NT2/D1 (cell line): ENCODE results near the gene CDK11A.
"Not testable (repeated sequence)": the region's sequence is repeated elsewhere in the genome, so short reads cannot be mapped to it uniquely, and the experiment has no call there.

Source experiments
- DNase-seq: peaks from one replicate; pipeline ENCODE4 v3.0.0-alpha.2; 2011; ENCODE audit warnings: low read depth, low spot score
- H3K27me3 ChIP-seq: 2 replicates; pipeline ENCODE4 v1.6.0; 2011; ENCODE audit warnings: mild to moderate bottlenecking; ENCODE audit not compliant: insufficient read length, insufficient read depth
- H3K36me3 ChIP-seq: 2 replicates; pipeline ENCODE4 v1.6.1; 2011; ENCODE audit warnings: mild to moderate bottlenecking, low read length, mixed read lengths; ENCODE audit not compliant: insufficient read depth, insufficient read length
- H3K4me1 ChIP-seq: 2 replicates; pipeline ENCODE4 v1.5.1; 2011; ENCODE audit not compliant: insufficient read depth, insufficient read length
- H3K4me3 ChIP-seq: 2 replicates; pipeline ENCODE4 v1.5.1; 2011; ENCODE audit warnings: low read depth; ENCODE audit not compliant: insufficient read length
- H3K9ac ChIP-seq: 2 replicates; pipeline ENCODE4 v1.6.0; 2011; ENCODE audit warnings: low read depth; ENCODE audit not compliant: insufficient read length
- H3K9me3 ChIP-seq: 2 replicates; pipeline ENCODE4 v1.5.1; 2011; ENCODE audit warnings: mild to moderate bottlenecking, low read length; ENCODE audit not compliant: insufficient read depth
- SUZ12 ChIP-seq: IDR thresholded peaks from 2 replicates; pipeline ENCODE4 v1.6.1; 2011; ENCODE audit not compliant: insufficient read length, insufficient read depth; ENCODE audit errors: extremely low read depth
- YY1 ChIP-seq: IDR thresholded peaks from 2 replicates; pipeline ENCODE4 v1.6.1; 2011; ENCODE audit not compliant: insufficient read length, insufficient read depth
- ZNF274 ChIP-seq: IDR thresholded peaks from 2 replicates; pipeline ENCODE4 v1.6.1; 2011; ENCODE audit warnings: mild to moderate bottlenecking, low read depth, low read length

The CDK11A gene

GRCh38 chr1:1671365-1672119 lies 52.6 kb downstream of the CDK11A start:
- H3K9ac ChIP-seq: no peak overlapping the region
- DNase-seq: no peak
- H3K4me1 ChIP-seq: peaks cover 2% of the 10 kb centered on the region
- no peak for TF ChIP-seq SUZ12
- TF ChIP-seq ZNF274: no peak
- TF ChIP-seq YY1: no peak
- H3K27me3 ChIP-seq: no peaks in the 10 kb centered on the region
- H3K4me3 ChIP-seq: no peak overlapping the region
- no peaks in the 10 kb centered on the region for H3K9me3 ChIP-seq
- peaks cover 29% of the 10 kb centered on the region for H3K36me3 ChIP-seq

DNA sequence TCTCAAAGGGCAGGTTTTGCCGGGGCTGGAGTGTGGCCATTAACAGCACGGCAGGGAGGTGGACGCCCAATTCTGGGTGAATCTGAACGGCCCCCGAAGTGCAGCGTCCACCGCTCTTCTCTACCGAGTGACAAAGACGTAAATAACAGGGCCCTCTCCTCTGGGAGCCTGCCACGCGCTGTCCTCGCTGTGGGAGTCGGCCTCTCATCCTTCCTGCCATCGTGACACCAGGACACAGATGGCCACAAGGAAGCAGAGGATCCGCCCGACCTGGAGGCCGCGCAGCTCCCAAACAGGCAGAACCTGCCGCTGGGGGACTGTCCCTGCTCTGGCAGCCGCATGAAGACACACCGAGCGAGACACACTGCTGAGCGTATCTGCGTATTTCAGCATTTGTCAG lies 53.3 kb downstream of the CDK11A start:
- Histone ChIP-seq H3K9ac (no peak overlapping the region), H3K9me3 (no peaks in the 10 kb centered on the region), H3K36me3 (peaks cover 36% of the 10 kb centered on the region), H3K27me3 (no peaks in the 10 kb centered on the region), H3K4me3 (no peak overlapping the region), H3K4me1 (peaks cover 2% of the 10 kb centered on the region)
- DNase-seq: no peak
- TF ChIP-seq SUZ12 (no peak), ZNF274 (no peak), YY1 (no peak)

DNA sequence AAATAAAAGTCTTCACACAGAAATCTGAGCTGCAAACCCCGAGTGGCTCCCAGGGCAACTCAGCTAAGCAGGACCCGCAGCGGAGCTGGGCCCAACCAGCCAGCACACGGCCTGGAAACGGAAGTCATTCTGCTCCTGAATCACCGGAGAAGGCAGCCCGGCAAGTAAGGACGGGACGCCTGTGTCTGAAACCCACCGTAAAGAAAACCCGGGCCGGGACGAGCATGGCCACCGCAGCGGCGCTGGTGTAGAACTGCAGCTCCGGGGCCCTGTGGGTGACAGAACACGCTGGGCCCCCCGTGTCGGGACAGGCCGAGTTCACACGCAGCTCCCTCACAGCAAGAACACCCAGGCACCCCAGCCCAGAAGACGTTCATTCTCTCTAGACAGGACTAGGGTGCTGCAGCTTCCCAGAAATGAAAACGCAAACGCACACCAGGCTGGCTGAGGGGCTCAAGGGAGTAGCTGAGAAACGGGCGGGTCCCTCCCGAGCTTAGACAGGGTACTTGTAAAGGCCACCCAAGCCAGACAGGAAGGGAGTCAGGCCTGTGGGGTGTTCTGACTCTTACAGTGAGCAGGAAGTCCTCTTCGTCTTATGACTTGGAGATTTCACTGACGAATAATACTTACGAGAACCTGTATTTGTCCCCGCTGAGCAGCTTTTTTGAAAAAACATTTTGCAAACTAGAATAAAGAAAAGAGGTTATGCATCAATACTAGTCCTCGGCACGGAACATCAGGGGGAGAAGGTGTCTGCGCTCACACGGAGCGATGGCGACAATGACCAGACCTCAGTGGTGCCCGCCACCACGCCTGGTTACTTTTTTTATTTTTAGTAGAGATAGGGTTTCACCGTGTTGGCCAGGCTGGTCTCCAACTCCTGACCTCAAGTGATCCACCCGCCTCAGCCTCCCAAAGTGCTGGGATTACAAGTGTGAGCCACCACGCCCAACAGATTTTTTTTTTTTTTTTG lies 54.4 kb downstream of the CDK11A start:
- Histone ChIP-seq H3K4me3 (no peak overlapping the region), H3K36me3 (peaks cover 46% of the 10 kb centered on the region), H3K27me3 (no peaks in the 10 kb centered on the region), H3K9me3 (no peaks in the 10 kb centered on the region), H3K4me1 (peaks cover 2% of the 10 kb centered on the region), H3K9ac (no peak overlapping the region)
- TF ChIP-seq ZNF274 (no peak), YY1 (no peak), SUZ12 (no peak)
- no peak for DNase-seq

GRCh38 chr1:1666526-1666925 lies 57.6 kb downstream of the CDK11A start:
- Histone ChIP-seq H3K9me3 (no peaks in the 10 kb centered on the region), H3K4me3 (no peak overlapping the region), H3K9ac (no peak overlapping the region), H3K27me3 (no peaks in the 10 kb centered on the region), H3K4me1 (peaks cover 2% of the 10 kb centered on the region), H3K36me3 (peaks cover 43% of the 10 kb centered on the region)
- TF ChIP-seq ZNF274 (no peak), YY1 (no peak), SUZ12 (no peak)
- DNase-seq: no peak

- Histone ChIP-seq H3K36me3 (peaks cover 36% of the 10 kb centered on the region), H3K9me3 (no peaks in the 10 kb centered on the region), H3K4me3 (no peak overlapping the region), H3K9ac (no peak overlapping the region), H3K4me1 (no peaks in the 10 kb centered on the region), H3K27me3 (no peaks in the 10 kb centered on the region)
- no peak for TF ChIP-seq YY1
- TF ChIP-seq ZNF274: no peak
- TF ChIP-seq SUZ12: no peak
- no peak for DNase-seq
These were observed 58.3 kb downstream of the CDK11A start for GRCh38 chr1:1665815-1666251.

GRCh38 chr1:1664941-1665814 lies 59.0 kb downstream of the CDK11A start:
- no peak overlapping the region for H3K9ac ChIP-seq
- no peaks in the 10 kb centered on the region for H3K27me3 ChIP-seq
- H3K9me3 ChIP-seq: no peaks in the 10 kb centered on the region
- H3K4me3 ChIP-seq: no peak overlapping the region
- H3K36me3 ChIP-seq: peaks cover 34% of the 10 kb centered on the region
- no peaks in the 10 kb centered on the region for H3K4me1 ChIP-seq
- no peak for TF ChIP-seq SUZ12
- no peak for TF ChIP-seq YY1
- no peak for TF ChIP-seq ZNF274
- no peak for DNase-seq

GRCh38 chr1:1664318-1664717 lies 59.8 kb downstream of the CDK11A start:
- peaks cover 27% of the 10 kb centered on the region for H3K36me3 ChIP-seq
- H3K9ac ChIP-seq, DNase-seq, H3K4me1 ChIP-seq, H3K4me3 ChIP-seq, H3K27me3 ChIP-seq, H3K9me3 ChIP-seq: not testable (repeated sequence)

GRCh38 chr1:1662830-1663560 lies 61.2 kb downstream of the CDK11A start:
- not testable (repeated sequence) for H3K9ac ChIP-seq, H3K9me3 ChIP-seq, H3K4me3 ChIP-seq, DNase-seq, H3K27me3 ChIP-seq, H3K4me1 ChIP-seq
- H3K36me3 ChIP-seq: peaks cover 26% of the 10 kb centered on the region

DNA sequence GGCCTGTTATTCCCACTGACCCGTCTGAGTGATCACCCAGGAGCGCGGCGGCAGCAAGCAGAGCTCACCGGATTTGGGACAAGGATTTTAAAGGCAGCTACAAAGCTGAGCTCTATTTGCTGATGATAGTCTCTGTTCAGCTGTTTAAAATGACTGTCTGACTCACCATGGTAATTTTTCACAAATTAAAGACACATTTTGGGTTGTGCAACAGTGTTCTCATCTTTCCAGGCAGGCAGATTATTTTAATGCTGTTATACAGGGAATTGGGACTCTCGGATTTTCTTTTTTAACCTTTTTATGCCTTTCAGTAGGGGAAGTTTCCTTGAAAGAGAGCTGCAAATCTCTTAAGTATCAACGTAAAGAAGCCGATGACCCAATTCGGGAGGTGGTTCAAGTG lies 61.8 kb downstream of the CDK11A start:
- not testable (repeated sequence) for H3K4me1 ChIP-seq, DNase-seq, H3K9me3 ChIP-seq, H3K4me3 ChIP-seq, H3K27me3 ChIP-seq, H3K9ac ChIP-seq
- H3K36me3 ChIP-seq: peaks cover 26% of the 10 kb centered on the region
